Measurements from ENCODE around the gene TMEM178B.
"Not testable (repeated sequence)": the region's sequence is repeated elsewhere in the genome, so short reads cannot be mapped to it uniquely, and the experiment has no call there.

TMEM178B gene

DNA sequence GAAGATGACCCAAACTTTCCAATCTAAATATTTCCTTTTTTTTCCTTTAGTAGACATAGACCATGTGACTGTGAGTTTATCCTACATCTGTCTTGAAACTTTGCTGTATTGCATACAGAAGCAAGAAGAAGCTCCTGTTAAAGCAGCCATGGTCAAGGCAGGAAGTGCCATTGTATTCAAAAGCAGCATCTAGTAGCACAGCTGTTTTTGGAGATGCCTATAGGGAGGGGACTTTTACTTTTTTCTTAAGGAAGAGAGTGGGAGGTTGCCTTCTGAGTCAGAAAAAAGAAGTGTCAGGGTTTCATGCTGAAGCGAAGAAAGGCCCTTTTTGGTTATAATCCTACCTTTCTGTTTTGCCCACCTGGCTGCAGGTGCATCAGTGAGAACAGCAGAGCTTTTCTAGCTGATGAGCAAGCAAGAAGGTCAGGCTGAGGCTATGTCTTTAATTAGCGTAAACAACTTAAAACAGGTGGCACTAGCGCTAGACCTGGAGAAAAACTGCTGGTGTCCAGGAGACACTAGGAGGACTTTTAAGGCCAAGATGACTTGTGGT, 243.2 kb downstream of the TMEM178B start:
- no peak for DNase-seq

DNA sequence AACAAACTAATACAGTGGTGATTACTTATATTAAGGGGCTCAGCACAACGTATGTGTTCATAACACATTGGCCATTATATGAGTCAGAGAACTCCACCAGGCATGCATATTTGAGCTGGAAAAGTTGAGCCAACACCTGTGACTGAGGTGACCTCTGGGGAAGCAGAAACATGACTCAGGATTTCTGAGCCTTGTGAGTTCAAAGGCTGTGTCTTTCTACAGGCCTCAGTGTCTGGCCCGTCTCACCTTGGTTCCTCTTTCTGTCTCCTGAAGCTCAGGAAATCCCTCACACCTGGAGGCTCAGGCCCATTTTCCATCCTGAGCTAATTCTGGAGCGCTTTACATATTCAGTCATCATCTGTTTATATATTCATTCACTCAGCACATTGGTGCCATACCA, 246.4 kb downstream of the TMEM178B start:
- DNase-seq: no peak

DNA sequence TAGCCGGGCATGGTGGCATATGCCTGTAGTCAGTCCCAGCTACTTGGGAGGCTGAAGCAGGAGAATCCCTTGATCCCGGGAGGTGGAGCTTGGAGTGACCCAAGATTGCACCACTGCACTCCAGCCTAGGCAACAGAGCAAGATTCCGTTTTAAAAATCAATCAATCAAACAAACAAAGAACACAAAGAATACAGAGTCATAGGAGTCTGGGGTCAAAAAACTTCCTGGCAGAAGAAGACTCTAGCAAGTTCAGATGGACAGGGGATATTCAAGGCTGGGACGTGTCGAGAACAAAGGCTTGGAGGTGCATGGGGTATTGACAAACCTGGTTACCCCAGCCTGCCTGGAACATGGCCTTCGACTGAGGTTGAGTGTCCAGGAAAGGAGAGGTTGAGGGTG, 248.5 kb downstream of the TMEM178B start:
- DNase-seq: no peak

DNA sequence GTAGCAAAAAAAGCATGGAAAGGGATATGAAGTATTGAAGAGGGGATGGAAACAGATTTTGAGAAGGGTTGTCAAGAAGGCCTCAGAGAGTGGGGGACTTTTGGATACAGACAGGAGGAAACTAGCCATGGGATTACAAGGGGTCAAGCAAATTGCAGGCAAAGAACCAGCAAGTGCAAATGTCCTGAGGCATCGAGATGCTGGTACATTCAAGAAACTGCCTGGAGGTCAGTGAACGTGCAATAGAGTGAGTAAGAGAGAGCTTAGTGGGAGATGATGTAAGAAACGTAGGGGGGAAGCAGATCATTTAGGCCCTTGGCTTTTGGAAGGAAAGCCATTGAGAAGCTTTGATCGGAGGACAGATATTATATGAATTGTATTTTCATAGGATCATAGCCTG, 250.0 kb downstream of the TMEM178B start:
- DNase-seq: no peak

DNA sequence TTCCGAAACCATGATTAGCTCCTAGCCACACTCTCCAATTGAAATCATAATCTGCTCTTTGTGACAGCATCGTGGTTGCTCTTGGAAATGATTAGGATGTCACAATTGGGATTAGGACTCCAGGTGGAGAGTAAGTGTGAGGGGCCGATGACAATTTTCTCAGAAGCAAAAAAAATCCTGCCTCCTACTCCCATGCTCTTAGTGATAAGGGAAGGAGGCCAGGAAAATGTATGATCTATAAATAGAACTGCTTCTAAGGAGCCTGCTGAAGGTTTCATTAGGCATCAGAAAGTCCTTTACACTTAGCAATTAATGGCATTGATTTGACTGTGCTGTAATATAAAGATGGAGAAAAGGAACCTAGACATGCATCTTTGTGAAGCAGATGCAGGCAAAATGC, 251.0 kb downstream of the TMEM178B start:
- DNase-seq: no peak

DNA sequence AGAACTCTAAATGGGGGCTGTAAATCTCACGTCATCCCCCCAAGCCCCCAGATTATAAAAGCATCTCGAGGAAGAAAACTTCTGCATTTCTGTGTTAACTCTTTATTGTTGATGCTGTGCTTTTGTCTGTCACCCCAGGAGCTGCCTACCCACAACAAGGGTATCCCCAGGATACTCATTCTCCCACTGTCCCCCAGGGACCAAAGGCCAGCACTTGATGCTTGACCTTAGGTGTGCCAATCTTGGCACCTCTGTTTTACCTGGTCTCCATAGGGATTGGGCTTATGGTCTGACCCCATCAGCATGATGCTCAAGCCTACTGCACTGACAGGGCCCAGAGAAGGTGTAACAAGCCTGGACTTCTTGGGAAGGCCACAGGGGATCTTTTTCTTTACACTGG, 251.4 kb downstream of the TMEM178B start:
- DNase-seq: no peak

DNA sequence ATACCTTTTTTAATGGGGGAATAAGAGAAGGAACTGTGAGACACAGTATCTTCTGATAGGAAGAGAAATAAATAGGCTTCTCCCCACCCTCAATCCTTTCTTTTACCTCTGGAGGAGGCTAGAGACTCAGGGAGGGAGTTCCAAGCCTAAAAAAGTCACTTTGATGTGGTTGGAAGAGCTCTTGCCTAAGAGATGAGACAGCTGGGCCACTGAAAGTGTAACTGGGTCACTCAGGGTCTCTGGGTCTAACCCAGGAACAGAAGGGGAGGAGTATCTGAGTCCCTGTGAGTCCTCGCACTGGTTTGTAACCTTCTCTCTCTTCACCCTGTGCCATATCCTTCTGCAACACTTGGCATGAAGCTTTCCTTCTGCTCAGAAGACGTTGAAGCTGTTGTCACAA, 254.4 kb downstream of the TMEM178B start:
- DNase-seq: no peak

DNA sequence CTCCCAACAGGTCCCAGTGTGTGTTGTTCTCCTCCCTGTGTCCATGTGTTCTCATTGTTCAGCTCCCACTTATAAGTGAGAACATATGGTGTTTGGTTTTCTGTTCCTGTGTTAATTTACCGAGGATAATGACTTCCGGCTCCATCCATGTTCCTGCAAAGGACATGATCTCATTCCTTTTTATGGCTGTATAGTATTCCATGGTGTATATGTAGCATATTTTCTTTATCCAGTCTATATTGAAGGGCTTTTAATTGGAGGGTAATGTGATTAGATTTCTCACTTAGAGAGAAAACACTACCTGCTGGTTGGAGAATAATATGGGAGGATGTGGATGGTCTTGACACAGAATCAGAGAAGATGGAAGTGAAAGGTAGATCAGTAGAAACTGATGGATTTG, 256.4 kb downstream of the TMEM178B start:
- not testable (repeated sequence) for DNase-seq

DNA sequence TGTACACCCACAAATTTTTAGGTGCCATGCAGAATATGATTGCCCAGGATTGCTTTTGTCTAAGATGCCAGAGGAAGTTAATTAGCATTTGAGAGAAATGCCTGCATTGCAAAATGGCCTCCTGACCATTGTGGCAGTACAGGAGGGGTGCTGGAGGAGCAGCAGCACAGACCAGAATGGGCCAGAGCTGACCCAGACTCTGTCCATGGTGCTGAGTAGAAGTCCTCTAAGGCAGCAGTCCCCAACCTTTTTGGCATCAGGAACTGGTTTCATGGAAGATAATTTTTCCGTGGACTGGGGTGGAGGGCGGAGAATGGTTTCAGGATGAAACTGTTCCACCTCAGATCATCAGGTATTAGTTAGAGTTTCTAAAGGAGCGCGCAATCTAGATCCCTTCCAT, 259.6 kb downstream of the TMEM178B start:
- DNase-seq: no peak

DNA sequence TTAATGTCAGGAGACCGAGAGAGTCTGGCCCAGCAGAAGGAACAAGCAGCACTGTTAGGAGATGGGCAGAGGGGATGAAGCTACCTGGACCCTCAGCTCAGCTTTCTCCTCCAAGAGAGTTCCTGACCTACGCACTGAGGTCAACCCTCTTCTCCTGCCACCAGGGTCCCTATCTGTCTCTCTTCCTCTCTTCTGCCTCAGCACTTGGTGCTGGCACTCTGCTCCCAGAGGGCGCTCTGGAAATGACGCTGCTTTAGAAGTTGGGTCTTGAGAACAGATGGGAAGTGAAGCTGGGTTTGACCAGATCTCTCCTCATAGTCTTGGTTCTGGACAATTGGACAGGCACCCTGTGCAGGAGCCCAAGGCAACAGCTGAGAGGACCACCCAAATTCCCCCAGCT, 261.3 kb downstream of the TMEM178B start:
- no peak for DNase-seq

DNA sequence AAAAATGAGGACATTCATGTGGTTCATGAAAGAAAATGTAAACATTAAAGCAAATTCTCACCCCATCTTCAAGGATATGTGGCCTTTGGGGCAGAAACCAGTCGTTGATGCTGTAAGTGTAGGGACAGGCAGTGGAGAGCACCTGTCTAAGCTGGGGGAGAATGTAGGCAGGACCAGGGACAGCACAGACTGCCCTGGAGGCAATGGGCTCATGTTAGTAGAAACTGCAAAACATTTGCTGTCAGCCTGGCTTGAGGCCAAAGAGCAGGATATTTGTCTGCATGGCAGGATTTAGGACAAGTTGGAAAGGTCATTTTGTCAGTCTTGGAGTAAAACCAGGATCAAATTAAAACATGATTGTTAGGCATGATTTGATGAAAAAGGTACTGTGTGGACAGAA, 265.7 kb downstream of the TMEM178B start:
- no peak for DNase-seq

DNA sequence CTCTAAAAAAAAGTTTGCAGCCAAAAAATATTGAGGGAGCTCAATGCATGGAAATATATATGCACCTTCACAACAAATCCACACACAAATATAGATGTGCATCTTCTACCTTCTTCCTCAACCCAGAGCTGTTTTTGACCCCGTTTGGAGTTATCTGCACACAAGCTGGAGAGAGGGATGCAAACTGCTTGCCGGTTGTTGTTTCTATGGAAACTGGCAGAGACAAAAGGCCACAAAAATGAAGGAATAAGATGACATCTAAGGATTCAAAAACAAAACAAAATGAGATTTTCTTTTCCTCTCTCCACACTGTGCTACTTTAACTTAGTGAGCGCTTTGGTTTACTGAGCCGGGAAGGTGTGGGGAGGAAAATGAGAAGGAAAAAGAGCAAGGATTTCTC, 267.1 kb downstream of the TMEM178B start:
- no peak for DNase-seq

DNA sequence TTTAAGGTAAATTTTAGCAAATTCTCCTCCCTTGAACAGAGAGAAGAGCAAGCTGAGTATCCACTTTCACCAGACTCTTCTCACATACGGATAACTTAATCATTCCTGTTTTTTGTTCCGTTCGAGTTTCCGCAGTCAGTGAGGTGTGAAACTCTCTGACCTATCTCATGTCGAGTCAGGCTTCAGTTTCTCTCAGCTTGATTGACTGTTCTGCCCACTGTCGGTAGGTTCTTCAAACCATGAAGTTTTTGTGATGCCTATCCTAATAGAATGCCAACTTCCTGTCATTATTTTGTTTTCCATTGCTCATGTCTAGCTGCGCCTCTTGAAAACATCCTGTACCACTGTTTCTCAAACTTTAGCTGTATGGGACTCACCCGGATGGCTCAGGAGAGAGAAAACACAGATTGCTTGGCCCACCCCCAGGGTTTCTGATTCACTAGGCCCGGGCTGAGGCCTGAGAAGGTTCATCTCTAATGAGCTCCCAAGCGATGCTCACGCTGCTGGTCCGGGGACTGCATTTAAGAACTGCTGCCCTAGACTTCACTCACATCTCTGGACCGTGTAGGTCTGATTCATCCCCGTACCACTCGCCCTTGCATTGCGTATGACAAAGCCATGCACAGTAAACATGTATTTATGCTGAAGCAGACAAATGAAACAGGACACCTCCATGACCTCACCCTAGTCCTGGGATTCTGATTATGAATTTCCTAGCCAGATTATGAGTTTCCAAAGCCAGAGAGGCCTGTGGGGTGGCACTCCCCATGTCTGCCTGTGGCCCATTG, 269.0 kb downstream of the TMEM178B start:
- DNase-seq: no peak

DNA sequence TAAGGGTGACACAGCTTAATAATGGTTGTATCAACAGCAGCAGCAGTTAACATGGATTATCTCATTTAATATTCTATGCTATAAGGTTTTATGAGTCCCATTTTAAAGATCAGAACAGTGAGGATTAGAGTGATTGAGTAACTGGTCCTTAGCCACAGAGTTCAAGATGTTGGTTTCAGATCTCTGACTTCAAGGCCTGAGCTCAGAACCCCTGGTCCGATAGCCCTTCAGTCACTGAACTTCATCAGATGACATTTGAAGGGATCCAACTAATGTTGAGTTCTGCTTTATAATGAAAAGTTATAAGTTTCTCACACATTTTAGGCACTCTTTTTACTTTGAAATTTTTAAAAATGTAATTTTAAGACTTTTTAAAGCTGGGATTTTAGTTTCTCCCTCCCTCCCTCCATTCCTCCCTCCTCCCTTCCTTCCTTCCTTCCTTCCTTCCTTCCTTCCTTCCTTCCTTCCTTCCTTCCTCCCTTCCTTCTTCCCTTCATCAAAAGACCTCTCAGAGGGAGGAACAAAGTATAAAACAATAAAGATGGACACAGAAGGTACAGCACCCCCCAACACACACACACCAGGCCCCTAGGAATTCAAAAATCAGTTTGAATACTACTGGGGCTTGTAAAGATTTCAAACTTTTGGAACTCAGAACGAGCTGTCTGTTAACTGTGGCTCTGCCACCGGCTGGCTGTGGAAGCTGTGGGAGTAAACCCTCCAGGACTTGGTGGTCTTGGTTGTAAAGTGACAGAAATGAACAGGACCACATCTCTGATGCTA, 270.5 kb downstream of the TMEM178B start:
- DNase-seq: no peak

DNA sequence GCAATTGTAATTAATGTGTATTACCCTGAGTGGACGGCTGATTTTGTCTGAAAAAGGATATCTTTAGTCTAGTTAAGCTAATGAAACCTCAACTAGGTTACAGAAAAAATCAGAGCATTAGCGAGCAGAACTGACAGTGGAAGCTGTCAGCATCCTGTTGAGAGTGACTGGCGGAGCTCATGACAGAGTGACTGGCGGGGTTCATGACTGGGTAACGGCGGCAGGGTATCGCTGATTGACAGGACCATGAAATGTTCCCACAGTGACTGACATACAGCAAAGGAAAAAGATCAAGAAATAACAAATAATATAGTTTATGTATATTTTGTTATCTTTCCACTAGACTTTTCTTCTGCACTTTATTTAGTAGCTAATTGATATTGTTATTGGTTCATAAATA, 274.9 kb downstream of the TMEM178B start:
- no peak for DNase-seq

DNA sequence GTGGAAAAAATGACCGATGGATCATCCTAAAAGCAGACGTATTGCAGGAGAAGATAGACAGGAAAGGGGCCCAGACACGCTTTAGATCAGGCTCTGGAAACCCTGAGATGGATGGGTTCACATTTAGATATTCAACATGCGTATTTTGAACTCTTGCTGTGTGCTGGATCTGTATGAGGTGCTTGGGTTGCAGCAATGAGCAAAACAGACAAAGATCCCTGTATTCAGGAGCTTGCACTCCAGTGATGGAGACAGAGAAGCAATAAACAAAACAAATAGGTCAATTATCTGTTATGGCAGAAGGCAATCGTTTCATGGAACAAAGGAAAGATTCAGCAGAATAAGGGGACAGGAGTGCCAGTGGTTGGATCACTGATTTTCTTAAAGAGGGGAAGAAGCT, 275.5 kb downstream of the TMEM178B start:
- no peak for DNase-seq

DNA sequence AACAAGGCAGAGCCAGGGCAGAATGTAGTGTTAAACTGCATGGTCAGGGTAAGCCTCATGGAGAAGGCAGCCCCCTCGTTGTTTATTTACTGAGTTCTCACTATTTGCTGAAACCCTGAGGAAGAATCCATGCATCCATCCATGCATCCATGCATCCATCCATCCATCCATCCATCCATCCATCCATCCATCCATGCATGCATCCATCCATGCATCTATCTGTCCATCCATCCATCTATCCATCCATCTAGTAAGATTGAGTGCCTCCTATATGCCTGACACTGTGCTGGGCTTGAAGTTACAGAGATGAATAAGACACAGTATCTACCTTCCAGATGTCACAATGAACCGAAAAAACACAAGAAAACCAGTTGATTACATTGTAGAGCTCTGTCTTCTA, 275.9 kb downstream of the TMEM178B start:
- DNase-seq: no peak

DNA sequence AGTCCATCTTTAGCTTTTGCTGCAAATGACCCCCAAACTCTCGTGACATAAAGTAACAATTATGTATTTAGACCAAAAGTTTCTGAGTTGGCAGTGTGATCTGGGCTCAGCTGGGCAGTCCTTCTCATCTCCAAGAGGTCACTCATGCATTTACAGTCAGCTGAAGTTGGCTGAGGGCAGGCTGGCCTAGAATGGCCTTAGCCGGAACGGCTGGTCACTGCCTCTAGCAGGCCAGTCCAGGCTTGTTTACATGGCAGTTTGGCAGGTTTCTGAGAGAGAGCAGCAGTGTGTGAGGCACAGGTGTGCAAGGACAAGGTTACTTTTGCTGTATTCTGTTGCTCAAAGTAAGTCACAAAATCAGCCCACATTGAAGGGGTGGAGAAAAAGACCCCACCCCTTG, 277.3 kb downstream of the TMEM178B start:
- no peak for DNase-seq

DNA sequence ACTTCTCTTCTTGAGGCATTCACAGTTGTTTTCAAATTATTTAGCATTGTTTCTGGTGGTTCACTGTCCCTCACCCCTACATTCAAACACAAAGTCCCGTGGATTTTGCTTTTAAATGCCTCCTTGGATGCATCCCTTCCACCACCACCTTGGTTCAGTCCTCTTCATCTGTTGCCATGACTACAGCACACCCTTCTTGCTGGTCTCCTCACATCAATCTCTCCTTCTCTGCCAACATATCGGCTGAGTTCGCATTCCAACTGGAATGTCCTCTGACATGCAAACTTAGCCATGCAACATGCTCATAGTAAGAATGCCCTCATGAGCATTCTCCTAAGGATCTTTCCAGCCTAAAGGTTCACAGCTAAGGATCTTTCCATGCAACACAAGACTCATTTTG, 279.1 kb downstream of the TMEM178B start:
- DNase-seq: no peak

DNA sequence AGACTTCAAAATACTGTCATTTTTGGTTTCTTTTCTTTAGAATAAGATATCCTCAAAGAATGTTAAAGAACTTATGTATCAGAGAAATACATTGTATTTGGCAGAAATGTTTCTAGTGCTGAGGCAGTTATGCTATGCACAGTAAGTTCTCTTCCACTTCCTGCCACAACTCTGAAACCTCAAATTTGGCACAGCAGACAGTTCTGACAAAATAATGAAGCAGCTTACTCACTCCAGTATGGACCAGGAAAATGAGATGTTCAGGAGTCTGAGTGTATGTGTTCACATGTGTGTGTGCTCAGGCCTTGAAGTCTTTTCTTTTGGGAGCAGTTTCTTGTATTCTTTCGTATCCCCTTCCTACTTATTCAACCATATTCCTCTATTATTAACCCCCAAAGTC, 280.4 kb downstream of the TMEM178B start:
- peak in 1 of 5 donors; percentile 3 for DNase-seq

DNA sequence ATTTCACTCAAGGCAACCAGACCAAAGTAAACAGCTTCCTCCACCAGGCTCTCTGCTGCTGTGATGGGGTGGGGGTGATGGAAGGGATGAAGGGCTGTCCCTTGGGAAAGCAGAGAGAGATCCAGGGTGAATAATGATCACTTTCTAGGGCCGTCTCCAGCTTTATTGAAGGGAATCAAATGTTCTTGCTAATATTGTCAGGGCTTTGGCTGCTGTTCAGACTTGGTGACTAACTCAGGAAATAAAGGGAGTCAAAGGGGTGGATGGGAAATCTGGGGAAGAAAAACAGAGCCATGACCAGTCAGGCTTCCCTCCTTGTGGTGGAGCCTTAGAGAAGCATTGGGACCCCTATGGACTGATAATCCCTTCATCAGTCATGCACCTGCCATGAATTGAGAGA, 281.2 kb downstream of the TMEM178B start:
- DNase-seq: no peak

DNA sequence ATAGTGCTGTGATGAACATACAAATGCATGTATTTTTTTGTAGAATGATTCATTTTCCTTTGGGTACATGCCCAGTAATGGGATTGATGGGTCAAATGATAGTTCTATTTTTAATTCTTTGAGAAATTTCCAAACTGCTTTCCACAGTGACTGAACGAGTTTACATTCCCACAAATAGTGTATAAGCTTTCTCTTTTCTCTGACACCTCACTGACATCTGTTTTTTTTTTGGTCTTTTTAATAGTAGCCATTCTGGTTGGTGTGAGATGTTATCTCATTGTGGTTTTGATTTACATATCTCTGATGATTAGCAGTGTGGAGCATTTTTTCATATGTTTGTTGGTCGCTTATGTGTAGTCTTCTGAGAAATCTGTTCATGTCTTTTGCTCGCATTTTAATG, 282.3 kb downstream of the TMEM178B start:
- DNase-seq: no peak

DNA sequence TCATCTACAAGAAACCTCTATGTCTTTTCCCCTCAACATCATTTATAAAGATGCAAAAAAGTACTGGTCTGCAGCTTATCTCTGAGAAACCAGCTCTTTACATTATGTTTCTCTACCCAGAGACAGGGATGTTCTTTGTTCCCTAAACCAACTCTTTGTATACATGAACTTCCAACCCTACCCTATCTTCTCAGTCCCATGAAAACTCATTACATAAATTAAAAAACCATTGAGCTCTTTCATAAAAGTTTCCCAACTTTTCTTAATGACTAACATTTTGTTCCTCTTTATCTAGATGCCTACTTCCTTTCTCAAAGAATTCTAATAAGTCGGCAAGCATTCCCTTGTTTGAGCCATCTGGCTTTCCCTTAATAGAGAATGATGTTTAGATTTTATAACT, 284.5 kb downstream of the TMEM178B start:
- no peak for DNase-seq

DNA sequence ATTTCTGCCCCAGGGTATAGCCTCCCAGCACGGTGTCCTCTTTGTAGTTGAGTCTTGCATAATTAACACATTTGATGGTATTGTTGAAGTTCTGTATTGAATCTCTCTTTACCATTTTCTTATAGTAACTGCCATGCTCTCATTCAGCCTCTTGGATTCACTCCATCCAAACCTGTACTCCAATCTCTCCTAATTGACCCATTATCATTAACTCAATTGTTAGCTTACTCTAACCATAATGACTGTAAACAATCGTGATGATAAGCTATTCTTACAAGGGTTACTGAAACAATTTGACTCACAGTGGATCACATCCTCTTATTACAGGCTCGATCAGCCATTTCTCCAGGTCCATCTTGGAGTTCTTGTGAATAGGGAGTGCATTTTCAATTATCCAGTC, 285.4 kb downstream of the TMEM178B start:
- no peak for DNase-seq

All from T-helper 1 cell (primary cell).